NCI-H1436 (cell line): ENCODE data around the gene NAXD.
"Not testable (repeated sequence)": the region's sequence is repeated elsewhere in the genome, so short reads cannot be mapped to it uniquely, and the experiment has no call there.

Experiments
- DNase-seq: peaks from one replicate; lab custom pipeline; 2025; lab: John Stamatoyannopoulos, UW

Gene NAXD

DNA sequence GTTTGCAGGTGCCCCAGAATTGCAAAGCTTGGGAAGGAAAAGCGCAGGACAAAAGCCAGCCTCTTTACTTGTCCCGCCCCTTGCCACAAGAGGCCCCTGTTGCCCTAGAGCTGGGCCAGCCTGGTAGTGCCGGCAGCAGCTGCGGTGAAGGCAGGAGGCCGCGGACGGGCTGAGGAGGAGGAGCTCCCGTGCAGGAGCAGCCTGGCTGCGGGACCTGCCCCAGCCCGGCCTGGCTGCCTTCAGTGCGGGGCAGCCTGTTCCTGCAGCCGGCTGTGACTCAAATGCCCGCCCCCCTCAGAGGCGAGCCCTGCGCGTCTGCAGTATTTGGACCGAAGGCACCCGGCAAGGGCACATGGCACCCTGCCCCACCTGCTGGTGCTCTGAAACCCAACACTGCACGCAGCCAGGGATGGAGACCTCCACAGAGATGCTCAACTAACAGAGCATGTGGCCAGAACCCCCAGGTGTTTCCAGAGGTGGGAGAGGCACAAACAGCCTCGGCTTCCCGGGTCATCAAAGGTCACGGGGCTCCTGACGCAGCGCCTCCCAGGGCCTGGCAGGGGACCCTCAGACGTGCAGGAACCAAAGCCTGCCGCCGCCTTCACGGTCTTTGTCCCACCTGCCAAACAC lies 29.7 kb downstream of the NAXD start:
- no peak for DNase-seq

DNA sequence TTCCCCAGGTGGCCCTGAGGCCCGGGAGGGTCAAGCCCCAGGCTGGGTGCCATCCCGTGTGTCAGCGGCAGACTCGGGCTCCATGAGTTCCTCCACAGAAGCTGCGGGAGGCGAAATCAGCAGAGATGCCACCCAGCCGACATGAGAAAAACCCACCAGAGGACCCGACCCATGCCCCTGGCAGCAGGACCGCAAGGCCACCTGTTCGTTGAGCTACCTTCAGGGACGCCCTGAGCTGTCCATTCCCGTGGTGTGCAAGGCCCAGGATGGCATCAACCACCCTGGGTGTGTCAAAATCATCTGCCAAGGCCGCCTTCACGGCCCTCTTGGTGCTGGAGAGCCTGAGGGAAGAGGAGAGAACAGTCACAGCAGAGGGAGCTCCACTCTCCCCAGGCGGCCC lies 30.4 kb downstream of the NAXD start:
- DNase-seq, result no peak

DNA sequence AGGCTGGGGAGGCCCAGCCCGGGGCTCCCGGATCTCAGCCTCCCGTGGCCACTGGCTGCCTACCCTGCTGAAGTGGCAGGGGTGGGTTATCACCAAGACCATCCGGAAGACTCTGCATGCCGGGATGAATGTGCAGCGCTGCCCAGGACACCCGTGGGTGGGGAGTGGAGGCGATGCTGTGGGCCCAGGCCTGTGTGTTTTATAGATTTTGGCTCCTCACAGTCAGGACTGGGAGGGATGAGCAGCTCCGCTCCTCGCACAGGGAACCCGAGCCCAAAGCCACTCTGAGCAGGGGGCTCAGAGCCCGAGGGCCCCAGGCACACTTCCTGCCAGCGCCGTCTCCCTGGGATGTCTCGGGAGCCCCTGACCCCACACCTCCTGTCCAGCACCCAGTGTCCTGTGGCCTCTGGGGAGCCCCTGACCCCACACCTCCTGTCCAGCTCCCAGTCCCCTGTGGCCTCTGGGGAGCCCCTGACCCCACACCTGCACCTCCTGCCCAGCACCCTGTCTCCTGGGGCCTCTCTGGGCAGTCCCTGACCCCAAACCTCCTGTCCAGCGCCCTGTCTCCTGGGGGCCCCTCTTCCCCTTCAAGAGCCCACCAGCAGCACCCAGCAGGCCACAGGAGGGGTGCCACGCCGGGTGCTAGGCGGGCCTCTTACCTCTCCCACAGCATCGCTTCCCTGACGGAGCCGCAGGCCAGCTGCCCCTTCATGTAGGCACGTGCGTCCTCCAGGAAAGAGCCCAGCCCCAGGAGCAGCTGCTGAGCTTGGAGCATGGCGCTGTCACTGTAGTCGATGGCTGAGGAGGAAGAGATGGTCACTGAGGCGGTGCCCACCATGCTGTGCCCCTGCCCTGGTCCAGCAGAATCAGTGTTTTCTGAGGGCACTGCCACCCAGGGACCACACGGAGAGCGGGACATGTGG lies 31.4 kb downstream of the NAXD start:
- no peak for DNase-seq

DNA sequence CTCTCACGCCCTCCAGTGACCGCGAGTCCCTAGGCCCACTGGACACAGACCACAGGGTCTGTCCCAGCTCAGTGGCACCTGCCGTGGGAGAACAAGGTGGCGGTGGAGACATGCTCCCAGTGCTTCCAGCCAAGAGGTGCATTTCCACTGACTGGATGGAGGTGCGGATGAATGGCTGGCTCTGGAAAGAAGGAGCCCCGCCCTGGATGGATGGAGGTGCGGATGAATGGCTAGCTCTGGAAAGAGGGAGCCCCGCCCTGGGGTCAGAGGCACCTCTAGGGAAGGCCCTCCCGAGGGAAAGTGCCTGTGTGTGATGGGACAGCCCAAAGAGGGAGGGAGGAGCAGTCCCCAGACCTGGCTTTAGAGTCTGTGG lies 32.0 kb downstream of the NAXD start:
- DNase-seq, result no peak

DNA sequence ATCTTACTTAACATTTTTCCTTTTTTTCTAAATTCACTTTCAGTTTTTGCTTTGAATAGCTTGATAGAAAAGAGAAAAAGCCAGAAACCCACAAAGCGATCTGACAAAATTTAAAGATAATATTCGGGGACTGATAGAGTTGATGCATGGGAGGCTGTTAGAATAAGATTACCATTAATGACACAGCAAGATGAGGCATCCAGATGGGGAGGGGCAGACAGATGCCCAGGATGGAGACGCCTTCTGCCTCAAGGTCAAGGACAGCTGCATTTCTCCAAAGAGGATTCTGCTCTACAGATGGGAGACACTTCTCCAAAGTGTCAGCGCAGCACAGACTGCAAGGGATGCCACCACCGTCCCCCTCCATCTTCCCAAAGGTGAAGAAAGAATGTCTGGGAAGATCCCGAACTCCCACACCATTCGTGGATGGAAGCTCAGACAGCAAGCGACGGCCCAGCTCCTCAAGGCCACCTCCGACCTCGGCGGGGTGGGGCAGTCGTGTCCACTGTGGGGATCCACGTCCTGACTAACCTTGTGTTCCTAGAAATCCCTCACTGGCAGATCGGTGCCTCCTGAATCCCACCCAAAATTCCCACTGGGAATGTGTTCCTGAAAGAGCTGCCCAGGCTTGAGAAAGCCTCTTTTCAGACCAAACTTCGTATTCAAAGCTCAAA lies 32.9 kb downstream of the NAXD start:
- DNase-seq, result no peak

DNA sequence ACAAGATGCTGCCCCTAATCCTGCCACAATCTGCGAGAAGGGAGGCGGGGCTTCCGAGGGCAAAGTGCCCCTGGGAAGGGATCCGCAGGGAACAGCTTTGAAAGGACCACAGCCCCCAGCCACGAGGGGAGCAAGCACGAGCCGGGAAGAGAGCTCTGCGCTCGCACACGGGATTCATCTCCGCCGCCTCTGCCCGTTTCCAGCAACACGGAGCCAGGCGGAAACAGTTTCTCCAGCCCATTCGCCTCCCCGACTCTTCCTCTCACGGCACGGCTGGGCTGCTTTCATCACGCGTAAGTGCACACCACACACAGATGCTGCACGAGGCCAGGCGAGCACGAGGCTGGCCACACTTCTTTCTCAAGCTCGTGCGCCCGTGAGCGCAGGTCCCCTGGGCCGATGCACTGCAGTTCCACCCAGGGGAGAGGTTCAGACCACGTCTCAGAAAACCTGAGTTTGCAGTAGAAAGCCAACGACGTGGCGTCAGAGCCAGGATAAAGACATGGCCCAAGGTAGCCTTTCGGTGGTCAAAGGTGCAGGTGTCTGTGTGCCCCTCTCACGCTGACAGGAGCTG lies 33.6 kb downstream of the NAXD start:
- no peak for DNase-seq

DNA sequence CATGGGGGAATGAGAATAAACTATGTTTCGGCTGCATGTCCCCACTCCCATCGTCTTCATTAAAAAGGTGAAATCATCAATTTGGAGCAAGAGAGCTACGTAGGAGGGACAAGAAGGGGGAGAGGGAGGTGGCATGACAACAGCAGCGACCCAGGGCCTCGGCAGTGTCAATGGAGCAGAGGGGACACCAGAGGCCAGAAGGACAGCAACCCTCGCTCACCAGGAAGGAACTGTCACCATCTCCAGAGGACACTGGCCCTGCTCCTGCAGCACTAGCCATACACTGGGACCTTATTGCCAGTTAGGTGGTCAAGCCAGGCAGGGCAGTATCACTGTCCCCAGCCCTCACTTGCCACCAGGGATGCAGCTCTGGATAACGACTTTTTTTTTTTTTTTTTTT lies 34.2 kb downstream of the NAXD start:
- DNase-seq, result no peak

DNA sequence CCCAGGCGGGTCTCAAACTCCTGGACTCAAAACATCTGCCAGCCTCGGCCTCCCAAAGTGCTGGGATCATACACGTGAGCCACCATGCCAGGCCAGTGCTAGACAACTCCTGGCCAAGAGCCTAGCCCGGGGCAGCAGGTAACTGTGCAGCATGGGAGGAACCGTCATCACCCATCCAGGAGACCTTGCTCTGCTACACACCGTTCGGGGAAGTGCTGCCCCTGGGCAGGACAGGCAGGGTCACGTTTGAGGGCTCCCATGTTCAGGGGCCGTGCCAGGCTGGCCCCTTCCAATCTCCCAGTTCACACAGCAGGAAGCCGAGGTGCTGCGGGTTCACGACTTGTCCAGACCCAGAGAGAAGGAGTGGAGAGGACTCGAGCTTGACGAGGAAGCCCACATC lies 35.1 kb downstream of the NAXD start:
- no peak for DNase-seq

DNA sequence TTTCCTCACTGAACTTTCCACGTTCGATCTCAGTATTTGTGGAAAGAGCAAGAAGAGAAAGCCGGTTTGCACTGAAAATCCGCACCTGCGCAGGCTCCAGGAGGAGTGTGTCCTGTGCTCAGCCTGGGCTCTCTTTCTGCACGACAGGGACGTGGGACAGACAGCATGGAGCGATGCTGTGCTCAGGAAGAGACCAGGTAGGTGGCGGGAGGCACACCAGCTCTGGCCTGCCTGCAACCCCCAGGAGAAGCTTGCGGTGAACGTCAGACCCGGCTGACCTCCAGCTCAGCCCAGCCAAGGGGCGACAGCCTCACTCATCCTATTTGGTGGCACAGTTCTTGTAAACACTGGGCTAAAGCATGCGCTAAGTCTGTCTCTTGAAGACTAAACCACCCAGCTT lies 35.9 kb downstream of the NAXD start:
- no peak for DNase-seq

DNA sequence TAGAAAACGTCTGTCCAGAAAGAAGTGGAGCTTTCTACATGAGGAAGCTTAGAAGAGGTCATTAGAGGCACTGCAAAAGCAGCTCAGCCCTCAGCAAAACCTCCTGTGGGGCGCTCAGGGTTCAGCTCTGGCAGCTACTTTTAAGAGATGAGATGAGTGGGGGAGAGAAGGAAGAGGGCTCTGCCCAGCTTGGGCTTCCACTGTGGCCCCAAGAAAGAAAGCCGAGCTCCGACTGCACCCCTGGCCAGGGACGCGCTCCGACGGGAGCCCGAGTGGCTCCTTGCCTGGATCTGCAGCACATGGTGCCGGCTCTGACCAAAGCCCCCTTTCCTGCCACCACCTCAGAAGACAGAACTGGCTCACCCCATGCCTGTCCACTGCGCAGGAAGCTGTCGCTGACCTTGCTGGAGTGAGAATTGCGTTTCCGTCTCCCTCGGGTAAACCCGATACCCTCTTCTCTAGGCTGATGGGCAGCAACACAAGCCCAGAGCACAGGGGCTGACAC lies 36.4 kb downstream of the NAXD start:
- no peak for DNase-seq

DNA sequence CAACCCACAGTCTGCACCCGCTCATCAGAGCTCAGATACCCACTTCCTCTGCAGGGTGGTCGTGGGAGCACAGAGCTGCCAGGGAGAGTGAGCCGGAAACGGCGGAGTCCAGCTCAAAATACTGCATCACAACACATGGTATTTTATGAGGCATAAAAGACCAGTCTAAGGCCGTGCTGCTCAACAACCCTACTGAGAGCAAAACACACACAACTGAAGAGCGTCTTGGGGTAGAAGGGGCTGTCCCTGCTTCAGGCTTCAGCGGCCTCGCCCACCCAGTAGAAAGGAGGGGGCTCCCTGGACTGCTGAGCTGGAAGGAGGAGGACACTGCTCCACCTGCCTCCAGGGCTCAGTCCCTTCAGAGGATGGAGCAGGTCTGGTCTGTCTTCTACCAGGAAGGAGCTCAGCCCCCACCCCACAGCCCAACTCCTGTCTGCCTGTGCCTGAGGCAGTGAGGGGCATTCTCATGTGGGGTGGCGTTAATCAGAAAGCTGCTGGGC lies 36.9 kb downstream of the NAXD start:
- DNase-seq, result no peak

DNA sequence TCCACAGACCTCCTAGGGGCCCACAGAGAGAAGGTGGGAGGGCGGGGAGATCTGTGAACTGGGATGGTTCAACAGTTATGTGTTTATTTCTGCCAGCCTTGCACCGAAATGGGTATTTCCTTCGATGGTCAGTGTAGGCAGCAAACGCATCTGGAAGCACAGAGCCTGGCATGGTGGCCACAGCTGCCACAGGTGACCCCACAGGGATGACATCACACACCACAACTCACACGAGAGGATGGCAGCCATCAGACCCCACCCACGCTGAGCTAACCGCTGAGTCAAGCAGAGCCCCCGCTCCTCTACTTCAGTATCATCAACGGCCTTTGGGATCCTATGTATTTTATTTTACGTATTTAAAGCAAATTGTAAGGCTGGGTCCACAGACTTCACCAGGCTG lies 37.4 kb downstream of the NAXD start:
- no peak for DNase-seq

DNA sequence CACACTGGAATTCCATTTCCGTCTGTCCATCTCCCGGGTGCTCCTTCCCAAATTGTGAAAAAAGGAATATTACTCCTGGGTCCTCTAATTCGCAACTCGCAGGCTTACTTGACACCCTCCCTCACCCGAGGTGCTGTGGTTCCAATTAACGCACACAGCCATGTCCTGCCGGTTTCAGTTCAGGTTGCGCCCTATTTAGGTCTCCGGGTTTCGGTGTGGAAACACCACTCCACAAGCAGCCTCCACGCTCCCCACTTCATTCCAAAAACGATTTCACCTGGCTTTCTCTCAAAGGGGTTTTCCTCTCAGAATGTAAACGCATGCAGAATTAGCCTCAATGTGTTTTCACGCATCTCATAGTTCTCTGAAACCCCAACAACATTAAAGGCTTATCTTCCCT lies 37.9 kb downstream of the NAXD start:
- DNase-seq, result no peak

DNA sequence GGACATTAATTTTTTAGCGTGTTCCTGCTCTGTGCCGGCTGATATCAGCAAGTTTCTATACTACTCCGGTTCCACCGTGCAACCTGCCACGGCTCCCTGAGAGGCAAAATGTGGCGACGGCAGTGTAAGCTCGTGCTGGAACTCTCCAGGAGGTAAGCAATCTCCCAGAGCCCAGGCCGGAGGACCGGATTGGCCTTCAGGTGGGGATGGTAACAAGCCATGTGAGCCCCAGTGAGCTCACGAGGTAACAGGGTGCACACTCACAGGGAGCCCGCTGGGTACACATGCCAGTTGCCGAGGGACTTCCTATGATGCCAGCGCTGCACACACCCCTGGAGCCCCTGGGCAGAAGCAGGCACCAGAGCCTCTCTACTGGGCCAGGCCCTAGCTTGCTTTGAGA lies 38.5 kb downstream of the NAXD start:
- no peak for DNase-seq

DNA sequence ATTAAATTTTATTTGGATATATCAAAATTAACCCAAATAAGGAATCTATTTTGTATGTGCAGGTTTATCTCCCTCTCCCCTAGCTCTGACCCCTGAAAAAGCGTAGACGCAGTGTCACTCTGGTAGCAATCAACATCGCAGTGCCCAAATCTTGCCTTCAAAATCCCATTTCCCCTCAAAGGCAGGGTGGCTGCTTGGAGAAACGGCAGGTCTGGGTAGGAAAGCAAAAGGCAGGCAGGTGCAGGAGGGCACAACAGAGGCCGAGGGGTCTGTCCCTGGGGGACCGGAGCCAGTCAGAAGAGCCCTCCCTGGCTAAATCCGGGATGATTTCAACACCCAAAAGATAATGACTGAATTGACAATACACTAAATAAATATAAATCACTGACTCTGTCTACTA lies 41.9 kb downstream of the NAXD start:
- DNase-seq, result no peak

DNA sequence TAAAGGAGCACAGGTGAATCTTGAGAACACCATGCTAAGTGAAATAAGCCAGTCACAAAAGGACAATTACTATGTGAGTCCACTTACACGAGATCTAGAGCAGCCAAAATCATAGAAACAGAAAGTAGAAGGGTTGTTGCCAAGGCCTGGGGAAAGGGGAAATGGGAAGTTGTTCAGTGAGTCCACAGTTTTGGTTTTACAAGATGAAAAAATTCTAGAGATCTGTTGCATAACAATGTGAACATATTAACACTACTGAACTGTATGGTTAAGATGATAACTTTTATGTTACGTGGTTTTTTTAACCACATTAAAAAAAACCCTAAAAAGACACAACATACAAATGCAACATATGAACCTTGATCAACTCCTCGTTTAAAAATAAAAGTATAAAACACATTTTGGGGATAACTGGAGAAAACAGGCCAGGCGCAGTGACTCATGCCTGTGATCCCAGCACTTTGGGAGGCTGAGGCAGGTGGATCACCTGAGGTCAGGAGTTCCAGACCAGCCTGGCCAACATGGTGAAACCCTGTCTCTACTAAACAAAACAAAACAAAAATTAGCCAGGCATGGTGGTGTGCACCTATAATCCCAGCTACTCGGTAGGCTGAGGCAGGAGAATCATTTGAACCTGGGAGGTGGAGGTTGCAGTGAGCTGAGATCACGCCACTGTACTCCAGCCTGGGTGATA lies 43.0 kb downstream of the NAXD start:
- not testable (repeated sequence) for DNase-seq

DNA sequence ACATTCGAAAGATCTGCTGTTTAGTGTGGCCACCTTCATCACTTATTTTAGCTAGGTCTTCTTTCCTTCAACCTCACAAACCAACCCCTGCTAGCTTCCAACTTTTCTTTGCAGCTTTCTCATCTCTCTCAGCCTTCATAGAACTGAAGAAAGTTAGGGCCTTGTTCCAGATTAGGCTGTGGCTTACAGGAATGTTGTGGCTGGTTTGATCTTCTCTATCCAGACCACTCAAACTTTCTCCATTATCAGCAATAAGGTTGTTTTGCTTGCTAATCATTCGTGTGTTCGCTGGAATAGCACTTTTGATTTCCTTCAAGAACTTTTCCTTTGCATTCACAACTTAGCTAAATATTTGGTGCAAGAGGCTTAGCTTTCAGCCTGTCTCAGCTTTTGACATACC lies 45.9 kb downstream of the NAXD start:
- DNase-seq, result no peak

DNA sequence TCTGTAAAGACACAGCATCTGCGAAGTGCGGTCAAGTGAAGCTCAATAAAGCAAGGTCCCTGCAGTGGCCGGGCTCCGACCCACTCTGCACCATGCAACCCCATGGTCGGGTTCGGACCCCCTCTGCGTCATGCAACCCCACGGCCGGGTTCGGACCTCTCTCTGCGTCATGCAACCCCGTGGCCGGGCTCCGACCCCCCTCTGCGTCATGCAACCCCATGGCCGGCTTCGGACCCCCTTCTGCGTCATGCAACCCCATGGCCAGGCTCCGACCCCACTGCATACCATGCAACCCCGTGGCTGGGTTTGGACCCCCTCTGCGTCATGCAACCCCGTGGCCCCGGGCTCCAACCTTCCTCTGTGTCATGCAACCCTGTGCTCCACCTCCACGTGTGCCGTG lies 46.7 kb downstream of the NAXD start:
- no peak for DNase-seq

DNA sequence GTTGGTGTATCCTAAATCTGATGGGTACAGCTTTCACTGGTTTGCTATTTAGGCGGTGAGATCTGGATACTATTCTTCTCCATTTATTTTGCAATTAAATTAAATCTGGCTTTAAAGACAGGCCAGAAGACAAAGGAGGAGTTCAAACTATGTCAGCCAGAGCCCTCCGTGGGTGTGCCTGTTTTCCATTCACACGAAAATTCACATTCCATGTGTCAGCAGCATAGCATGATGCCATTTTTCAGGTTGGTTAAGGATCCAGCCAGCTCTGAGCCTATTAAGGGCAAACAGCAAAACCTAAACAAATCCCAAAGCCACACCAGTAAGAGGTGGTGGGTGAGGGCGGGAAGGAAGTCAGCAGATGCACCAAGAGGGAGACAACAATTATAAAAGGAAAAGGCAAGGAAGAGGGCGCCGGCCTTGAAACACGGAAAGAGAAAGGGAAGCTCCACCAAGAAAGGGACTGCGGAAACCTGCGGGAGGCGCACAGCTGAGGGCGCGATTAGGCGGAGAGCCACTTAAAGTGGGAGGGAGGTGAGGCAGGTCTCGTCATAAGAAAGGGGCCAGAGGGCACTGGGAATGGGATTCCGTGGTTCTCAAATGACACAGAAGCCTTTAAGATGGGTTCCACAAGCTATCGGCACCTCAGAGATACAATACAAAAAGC lies 47.6 kb downstream of the NAXD start:
- DNase-seq, result no peak

DNA sequence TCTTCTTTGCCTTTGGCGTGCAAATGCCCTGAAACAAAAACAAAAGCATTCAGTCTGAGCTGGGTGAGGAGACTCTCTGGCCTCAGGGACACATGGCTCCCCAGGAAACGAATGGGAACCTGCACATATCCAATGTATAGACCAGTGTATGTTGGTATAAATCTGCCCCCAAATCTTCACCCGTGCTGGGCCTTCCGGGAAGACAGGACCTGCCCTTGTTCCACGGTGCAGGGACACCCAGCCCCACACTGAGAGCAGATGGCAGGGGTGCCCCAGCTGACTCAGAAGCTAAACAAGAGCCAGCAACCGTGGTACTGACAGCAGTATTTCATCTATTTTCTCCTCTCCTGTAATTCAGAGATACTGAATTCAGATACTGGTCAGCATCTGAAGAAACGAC lies 48.1 kb downstream of the NAXD start:
- no peak for DNase-seq

DNA sequence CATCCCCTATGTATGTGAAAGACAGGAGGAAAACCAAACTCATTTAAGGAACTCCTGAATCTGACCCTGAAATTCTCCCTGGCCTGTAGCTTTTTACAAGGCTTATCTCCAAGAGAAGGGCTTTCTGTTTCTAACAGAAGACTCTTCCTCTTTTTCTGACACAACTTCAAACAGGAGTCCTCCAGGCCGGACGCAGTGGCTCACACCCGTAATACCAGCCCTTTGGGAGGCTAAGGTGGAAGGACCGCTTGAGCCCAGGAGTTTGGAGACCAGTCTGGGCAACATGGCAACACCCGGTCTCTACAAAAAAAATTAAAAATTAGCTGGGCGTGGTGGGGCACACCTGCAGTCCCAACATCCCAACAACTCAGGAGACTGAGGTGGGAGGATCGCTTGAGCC lies 48.7 kb downstream of the NAXD start:
- DNase-seq, result no peak
